ENCODE results near the gene CYB5B.
A peak's percentile ranks its signal among the peaks of the same experiment; 100 is the strongest.

CYB5B gene, protein sequence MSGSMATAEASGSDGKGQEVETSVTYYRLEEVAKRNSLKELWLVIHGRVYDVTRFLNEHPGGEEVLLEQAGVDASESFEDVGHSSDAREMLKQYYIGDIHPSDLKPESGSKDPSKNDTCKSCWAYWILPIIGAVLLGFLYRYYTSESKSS
- 26.1 to 77.5 reads per million in 2 donors for total RNA-seq

DNA sequence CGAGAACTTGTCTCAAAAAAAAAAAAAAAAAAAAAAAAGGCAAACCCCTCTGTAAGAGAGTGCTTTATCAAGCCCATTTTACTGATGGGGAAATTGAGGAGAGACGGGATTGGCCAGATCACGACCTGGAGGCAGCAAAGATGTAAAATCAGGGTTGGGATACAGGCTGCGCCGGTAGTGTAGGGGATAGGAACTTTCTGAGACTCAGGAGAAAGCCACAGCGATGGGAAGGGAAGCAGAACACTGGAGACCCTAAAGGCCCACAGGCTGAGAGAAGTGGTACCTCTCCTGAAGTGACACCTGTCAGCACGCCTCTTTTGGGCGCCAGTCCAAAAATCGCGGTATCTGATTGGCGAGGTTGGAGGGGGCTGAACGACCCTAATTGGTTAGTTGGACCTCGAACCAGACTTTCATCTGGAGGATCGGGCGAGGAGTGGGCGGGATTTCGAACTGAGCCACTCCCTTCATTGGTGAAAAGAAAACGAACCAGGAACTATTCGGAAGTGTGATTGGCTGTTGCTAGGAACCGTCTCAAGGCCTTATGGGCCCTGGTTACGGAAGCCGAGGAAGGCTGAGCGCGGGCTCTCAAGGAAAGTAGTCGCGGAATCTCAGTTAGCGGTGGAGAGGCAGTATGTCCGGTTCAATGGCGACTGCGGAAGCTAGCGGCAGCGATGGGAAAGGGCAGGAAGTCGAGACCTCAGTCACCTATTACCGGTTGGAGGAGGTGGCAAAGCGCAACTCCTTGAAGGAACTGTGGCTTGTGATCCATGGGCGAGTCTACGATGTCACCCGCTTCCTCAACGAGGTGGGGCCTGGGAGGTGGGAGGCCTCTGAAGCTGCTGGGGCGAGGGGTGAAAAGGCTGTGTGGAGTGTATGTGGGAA is at the start of gene CYB5B:
TSS of gene CYB5B (plus strand) at position 567 of the 882 bp plus-strand sequence. CDS start at position 632, 65 bp downstream.
- DNase-seq: peak; percentile 90

- no peak for DNase-seq
These were observed 47.9 kb upstream of the CYB5B start for GRCh38 chr16:69376393-69377059.

DNA sequence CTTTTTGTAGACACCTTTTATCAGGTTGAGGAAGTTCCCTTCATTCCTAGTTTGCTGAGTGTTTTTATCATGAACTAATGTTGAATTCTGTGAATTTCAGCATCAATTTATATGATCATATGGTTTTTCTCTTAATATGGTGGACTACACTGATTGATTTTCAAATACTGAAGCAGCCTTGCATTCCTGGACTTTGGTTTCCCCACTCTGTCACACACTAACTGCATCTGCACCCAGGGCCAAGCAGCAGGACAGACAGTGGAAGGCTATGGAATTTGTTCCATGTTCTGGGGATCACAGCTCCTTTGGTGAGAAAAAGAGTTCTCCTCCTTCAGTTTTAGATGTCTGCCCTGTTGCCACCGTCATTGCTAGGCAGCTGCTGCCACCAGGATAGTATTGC is 46.4 kb upstream of the CYB5B start:
- no peak for DNase-seq

DNA sequence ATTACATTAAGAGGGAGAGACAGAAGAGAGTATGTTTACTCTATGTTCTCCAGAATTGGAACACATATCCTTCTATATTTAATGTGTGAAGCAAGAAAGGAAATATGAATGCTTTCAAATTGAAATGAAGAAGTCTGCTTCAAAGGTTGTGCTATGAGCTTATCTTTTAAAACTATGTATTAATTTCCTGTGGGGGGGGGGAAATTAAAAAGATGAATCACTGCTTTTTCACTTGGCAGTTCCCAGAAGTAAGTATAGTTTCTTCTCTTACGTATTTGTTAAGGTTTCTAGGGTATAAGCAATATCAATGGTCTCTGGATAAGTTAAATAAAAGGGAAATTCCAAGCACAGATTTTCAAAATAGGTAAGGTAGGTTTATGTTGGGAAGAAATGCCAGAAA is 45.7 kb upstream of the CYB5B start:
- no peak for DNase-seq

DNA sequence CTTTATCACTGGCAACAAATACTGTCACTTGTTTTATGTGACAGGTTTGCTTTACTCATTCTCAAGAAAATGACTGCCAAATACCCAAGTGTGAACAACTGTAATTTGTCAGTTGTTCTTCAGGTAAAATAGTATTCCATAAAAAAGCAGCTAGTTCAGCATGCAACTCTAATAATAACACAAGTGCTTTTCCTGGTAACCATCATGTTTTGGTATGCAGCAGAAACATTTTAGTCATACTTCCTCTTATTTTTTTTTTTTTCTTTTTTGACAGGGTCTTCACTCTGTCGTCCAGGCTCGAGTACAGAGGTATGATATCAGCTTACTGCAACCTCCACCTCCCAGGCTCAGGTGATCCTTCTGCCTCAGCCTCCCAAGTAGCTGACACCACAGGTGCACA is 43.2 kb upstream of the CYB5B start:
- no peak for DNase-seq

- DNase-seq: no peak
These were observed 42.0 kb upstream of the CYB5B start for GRCh38 chr16:69382421-69382820.

- no peak for DNase-seq
These were observed 39.4 kb upstream of the CYB5B start for GRCh38 chr16:69384974-69385373.

GRCh38 chr16:69386596-69386995 is 37.8 kb upstream of the CYB5B start:
- no peak for DNase-seq

DNA sequence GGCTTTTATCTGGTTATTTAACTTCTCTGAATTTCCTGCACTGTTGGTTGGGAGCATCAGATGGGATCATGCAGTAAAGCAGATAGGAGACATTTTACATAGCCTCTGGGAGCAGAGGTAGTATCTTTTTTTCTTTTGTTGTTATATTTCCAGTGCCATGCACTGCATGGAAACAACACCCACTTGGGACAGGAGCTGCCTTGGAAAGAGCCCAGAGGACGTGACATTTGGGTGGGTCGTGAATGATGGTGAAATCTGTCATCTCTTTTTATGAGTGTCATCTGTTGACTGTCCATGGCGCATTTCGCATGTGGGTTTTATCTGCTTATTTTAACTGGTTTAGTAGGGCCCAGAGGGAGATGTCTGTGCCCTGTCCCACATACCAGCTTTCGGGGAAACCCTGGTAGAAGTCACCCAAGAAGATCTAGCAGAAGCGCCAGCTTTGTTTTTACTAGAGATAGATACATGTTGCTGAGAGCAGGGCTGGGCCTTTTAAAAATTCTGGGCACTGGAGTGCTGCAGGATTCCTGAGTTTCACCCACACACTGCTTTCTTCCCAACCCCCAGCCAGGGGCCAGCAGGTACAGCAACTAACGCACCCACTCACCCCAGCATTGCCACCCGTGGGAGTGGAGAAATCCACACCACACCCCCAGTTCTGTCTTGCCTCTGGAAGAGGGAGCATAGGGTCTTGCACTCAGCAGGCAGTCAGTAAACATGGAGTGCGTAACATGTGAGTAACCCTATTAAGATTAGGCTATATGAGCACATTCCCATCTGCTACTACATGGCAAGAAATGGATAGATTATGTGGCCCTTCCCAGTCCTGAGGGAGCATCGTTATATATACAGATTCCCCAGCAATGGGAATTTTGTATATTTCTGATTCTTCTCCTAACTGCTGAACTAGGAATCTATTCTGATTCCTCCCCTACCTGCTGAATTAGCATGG is 30.2 kb upstream of the CYB5B start:
- DNase-seq: no peak

- DNase-seq: no peak
These were observed 28.6 kb upstream of the CYB5B start for GRCh38 chr16:69395859-69396186.

DNA sequence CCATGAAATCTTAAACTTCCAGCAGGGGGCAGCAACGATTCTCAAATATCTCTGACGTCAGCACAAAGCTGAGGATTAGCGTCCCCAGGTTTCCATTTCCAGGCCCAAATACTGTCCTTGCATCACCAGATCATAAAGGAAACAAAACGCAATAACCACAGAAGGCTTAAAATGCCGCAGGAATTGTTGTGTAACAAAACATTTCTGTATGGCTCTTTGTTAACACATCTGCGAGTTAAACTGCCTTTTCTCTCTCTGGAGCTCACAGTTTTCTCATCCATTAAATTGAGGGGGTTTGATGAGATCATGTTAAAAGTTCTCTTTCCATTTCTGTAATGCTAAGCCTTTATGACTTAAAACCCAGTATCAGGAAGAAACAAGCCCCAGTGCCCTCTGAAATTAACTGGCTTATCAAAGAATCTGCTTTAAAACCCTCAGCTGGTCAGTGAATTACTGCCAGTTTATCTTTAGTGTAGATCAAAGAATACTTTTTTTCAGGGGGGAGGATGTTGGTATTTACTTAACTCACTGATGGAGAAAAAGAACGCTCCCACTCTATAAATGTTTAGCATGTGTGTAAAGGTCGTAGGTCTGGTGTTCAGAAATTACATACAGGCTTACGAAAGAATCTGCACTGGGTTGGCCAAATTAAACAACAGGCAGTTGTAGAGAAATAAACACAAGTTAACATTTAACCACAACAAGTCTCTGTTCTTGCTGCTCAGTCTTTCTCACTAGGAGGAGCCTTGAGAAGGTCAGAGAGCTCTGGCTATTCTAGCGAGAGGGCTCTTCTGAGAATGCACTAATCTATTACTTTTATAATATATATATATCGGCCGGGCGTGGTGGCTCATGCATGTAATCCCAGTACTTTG is 28.0 kb upstream of the CYB5B start:
- DNase-seq: peak; percentile 65

DNA sequence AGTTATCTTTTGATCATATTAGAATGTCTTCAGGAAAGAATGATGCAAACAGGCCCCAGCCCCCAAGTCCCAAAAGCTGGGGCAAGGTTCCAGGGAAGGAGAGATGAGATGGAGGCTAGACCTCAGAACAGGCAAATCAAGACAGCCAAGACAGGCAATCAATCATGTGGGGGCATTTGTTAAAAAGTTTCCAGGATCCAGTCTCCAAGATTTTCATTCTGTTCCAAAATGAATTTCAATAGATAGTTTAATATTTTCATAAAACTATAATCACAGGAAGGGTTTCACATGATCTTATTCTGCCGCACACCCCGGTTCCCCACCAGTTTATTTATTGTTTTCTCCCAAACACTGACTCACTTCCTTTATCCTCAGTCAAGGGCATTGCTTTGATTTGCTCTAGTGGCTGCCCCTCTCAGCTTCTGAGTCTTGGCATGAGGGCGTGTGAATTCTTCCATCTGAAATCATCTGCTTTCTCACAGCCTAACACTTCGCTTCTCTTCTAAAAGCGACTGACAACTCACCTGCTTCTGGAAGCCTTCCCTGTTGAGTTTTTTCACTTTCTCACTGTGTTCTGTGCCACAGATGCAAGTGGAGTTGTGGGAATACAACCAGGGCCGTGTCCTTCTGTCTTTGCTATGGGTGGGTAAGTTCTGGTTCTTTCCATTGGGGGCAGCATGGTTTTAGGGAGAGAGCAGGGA is 26.4 kb upstream of the CYB5B start:
- DNase-seq: no peak

DNA sequence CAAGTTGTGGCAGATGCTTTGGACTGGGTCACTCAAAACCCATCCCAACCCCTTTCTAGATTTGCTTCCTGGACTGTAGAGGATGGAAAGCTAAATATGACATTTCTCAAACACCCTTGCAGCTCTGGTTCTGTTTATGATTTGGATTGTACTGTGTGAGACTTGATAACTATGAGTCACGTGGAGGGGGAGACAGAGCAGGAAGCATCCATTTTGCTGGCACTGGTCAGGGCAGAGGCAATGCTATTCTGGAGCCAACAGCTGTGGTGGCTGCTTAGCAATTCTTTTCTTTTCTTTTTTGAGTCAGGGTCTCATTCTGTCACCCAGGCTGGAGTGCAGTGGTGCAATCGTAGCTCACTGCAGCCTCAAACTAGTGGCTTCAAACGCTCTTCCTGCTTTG is 25.1 kb upstream of the CYB5B start:
- no peak for DNase-seq

DNA sequence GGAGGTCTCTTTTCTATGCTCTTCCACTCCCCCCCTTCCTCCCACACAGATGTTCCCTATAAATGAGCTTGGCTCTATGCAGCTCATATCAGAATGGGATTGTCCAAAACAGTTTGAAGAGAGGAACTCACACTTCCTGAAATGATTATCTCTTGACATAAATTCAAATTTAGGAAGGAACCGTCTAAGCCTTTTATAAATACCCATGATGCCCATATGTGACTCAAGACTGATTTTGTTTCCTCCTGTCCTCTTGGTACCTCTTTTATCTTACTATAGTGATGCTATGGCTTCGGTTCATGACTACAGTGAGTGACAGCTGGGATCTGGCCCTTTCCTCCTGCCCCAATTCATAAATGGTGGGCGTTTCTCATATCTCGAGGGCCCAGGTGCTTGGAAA is 22.0 kb upstream of the CYB5B start:
- DNase-seq: no peak

DNA sequence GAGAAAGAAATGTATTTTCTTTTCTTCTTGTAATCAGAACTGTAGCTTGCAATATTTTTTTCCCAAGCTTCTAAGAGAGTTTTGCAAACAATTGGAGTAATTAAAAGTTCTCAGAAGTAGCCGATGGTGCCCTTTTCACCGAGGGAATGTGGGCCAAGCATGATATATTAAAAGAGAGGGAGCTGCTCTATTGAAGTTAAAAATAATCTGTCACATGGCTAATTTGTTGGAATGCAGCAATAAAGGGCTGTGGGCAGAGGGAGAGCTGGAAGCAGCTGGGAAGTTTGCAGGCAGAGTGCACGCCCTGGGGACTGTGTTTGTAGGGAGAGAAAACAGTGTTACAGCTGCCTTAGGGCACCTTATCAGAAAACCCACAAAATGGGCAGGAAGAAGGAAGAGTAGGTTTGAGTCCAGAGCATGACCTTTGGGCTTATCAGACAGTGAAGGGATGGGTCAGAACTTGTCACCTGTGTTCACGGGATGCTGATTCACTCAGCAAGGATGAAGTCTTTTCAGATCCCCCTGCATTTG is 20.1 kb upstream of the CYB5B start:
- DNase-seq: no peak

GRCh38 chr16:69405326-69405725 is 19.1 kb upstream of the CYB5B start:
- no peak for DNase-seq

DNA sequence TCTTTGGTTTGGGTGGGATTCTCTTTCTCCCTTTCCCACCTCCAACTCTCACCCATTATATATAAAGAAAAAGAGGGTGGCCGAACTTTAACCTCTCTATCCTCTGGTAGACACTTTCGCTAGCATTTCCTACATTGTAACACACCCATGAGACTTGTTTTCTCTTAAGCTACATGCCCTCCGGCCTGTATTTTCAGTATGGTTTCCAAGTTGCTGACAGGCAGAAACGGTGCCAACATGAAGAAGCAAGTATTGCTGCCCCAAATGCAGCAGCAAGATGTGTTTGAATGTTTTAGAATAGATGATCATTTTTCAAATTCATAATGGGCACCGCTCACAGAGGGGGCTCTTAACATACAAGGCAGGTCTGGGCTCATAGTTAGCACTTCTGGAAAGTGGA is 18.7 kb upstream of the CYB5B start:
- no peak for DNase-seq

DNA sequence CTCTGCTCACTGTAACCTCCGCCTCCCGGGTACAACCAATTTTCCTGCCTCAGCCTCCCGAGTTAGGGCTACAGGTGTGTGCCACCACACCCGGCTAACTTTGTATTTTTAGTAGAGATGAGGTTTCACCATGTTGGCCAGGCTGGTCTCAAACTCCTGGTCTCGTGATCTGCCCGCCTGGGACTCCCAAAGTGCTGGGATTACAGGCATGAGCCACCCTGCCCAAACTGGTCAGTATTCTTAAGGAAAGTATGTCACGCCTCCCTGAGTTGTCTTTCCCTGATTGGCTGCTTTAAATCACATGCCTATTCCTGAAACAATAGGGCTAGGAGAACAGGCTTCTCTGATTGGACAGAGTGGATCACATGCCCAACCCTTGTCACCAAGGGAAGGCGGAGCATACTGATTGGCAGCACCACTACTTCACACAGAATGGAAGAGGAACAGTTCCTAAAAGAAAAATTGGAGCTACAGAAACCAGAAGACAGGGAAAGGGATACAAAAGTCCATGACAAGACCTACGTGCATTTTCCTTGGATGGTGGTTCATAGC is 17.6 kb upstream of the CYB5B start:
- no peak for DNase-seq

GRCh38 chr16:69407702-69408323 is 16.6 kb upstream of the CYB5B start:
- DNase-seq: no peak

DNA sequence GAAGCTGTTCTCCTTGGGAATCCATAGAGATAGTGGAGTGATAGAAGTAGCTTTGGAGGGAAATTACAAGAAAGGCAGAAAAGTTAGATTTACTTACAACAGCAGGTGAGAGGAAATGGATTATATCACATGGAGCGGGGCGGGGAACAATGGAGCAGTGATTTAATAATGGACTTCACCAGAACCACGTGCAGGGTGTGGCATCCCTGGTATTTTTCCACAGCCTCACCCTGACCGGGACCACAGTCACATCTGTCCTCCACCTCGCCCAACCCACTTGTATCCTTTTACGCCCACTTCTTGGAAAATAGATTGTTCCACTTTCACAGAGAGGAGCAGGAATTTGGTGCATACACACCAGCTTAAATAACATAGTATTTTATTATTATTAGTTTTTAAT is 15.9 kb upstream of the CYB5B start:
- no peak for DNase-seq

Measured in T-helper 9 cell (primary cell).